GM10266 (cell line): ENCODE results near the gene OXA1L.
"Not testable (repeated sequence)": the region's sequence is repeated elsewhere in the genome, so short reads cannot be mapped to it uniquely, and the experiment has no call there.

ENCODE experiments used
- DNase-seq: peaks from one replicate; pipeline ENCODE4 v3.0.0; 2012; ENCODE audit errors: extremely low spot score
- TF ChIP-seq, protein P1 (sequence below): IDR thresholded peaks from 2 replicates; pipeline ENCODE4 v1.5.1; 2012; ENCODE audit warnings: mild to moderate bottlenecking, low read depth; ENCODE audit not compliant: control insufficient read depth, insufficient read depth; ENCODE audit errors: missing control alignments

The OXA1L gene

DNA sequence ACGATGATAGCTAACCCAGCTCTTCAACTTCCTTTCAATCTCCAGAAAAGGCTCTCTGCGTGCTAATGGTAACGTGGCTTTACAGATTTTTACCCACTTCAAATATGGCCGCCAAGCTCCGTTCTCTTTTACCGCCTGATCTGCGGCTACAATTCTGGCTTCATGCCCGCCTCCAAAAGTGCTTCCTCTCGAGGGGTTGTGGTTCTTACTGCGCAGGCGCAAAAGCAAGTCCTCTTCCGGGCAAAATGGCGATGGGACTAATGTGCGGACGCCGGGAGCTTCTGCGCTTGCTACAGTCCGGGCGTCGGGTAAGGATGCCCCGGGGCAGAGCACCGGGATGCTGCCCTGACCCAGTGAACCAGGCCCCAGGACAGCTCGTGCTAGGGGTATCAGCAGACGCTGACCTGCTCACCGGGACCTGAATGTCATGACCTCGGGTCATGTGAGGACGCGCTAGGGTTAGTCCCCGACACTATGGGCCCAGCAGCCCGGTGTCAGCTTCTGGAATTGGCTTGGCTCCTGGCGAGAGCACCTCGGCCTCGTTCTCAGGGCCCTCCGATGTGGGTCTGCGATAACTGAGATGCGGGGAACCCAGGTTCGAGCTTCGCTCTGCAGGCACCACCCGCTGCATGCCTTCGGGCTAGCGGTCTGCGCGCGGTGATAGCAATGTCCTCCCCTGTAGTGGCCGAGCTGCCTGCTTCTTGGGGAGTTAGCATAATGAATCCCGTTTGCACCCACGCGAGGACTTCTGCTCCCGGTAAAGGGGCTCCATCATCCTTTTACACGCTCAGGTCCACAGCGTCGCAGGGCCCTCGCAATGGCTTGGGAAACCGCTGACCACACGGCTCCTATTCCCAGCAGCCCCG, at the start of gene OXA1L:
OXA1L (plus strand) TSS at position 232 of the 866 bp plus-strand sequence; CDS start at position 246, 14 bp downstream.
- TF ChIP-seq, protein P1, sequence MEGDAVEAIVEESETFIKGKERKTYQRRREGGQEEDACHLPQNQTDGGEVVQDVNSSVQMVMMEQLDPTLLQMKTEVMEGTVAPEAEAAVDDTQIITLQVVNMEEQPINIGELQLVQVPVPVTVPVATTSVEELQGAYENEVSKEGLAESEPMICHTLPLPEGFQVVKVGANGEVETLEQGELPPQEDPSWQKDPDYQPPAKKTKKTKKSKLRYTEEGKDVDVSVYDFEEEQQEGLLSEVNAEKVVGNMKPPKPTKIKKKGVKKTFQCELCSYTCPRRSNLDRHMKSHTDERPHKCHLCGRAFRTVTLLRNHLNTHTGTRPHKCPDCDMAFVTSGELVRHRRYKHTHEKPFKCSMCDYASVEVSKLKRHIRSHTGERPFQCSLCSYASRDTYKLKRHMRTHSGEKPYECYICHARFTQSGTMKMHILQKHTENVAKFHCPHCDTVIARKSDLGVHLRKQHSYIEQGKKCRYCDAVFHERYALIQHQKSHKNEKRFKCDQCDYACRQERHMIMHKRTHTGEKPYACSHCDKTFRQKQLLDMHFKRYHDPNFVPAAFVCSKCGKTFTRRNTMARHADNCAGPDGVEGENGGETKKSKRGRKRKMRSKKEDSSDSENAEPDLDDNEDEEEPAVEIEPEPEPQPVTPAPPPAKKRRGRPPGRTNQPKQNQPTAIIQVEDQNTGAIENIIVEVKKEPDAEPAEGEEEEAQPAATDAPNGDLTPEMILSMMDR: no peak
- peak; percentile 87 for DNase-seq

DNA sequence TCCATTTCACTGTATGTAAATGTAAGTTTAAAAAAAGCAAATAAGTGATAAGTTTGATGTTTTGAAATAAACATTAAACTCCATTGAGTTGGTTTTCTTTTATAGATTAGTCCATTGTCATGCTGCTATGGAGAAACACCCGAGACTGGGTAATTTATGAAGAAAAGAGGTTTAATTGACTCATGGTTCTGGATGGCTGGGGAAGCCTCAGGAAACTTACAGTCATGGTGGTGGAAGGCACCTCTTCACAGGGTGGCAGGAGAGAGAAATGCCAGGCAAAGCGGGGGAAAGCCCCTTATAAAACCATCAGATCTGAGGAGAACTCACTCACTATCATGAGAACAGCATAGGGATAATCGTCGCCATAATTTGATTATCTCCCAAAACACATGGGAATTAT, 48.4 kb upstream of the OXA1L start:
- no peak for DNase-seq
- TF ChIP-seq, protein P1: no peak

DNA sequence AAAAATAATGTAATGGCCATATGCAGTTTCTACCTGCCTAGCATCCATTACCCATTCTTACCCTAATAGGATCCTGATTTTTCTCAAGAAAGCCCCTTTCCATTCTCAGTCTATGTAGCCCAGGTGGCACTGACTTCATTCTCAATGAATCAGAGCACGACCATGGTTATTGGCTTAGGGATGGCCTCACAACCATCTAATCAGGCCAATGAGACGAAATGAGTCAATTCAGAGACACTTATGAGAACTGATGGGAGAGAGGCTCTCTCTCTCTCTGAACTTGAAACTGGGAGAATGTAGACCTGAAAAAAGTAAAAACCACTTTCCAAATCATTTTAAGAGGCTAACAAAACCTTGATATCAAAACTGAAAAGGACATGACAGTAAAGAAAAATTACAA, 45.3 kb upstream of the OXA1L start:
- TF ChIP-seq, protein P1: no peak
- DNase-seq: no peak

DNA sequence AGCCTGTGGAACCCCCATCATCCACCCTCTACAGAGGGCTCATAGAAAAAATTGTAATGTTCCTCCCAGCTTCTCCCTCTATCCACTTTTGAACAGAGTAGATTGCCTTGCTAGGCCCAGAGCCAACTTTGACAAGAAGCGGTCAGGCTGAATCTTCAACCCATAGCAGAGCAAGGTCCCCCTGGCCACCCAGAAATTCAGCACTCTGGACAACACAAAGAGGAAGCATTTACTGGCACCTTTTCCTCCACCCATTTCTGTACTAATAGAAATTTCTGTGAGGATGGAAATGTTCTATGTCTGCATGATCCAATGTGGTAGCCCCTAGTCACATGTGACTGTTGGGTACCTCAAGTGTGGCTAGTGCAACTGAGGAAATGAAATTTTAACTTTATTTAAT, 42.7 kb upstream of the OXA1L start:
- DNase-seq: no peak
- TF ChIP-seq, protein P1: no peak

DNA sequence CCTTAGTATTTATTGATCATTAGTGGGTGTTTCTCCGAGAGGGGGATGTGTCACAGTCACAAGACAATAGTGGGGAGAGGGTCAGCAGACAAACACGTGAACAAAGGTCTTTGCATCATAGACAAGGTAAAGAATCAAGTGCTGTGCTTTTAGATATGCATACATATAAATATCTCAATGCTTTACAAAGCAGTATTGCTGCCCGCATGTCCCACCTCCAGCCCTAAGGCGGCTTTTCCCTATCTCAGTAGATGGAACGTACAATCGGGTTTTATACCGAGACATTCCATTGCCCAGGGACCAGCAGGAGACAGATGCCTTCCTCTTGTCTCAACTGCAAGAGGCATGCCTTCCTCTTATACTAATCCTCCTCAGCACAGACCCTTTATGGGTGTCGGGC, 41.6 kb upstream of the OXA1L start:
- not testable (repeated sequence) for DNase-seq

DNA sequence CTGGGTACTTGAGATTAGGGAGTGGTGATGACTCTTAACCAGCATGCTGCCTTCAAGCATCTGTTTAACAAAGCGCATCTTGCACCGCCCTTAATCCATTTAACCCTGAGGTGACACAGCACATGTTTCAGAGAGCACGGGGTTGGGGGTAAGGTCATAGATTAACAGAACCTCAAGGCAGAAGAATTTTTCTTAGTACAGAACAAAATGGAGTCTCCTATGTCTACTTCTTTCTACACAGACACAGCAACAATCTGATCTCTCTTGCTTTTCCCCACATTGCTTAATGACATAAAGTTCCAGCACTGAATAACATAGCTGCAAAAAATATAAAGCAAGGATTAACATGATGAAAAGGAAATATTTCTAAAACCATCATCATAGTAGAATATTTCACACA, 41.1 kb upstream of the OXA1L start:
- DNase-seq: not testable (repeated sequence)

DNA sequence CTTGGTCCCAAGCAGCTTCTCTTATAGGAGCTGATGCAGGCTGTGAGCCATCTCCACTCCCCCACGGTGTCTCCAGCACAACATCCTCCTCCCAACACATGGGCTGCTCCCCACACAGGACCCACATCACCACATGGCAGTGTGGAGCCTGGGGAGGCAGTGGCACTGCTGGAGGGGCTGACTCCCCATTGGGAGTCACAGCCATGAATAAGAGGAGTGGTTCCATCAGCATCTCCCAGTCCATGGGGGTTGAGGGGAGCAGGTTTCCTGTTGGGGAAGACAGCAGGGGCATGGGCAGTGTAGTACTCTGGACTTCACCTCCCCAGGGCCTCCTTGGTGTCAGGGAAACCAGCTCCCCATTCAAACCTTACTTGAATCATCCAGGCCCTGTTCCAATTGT, 40.5 kb upstream of the OXA1L start:
- no peak for DNase-seq
- TF ChIP-seq, protein P1: no peak

DNA sequence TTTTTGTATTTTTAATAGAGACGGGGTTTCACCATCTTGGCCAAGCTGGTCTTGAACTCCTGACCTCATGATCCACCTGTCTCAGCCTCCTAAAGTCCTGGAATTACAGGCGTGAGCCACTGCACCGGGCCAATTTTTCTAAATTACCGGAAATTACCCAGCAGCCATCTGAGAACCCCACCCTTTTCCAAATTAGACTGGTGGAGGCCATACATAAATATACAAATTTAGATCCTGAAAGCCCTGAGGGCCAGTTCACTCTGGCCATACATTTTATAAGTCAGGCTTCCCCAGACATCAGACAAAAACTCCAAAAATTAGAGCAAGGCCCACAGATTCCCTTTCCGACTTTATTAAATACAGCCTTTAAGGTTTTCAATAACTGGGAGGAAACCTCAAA, 34.4 kb upstream of the OXA1L start:
- DNase-seq: not testable (repeated sequence)

DNA sequence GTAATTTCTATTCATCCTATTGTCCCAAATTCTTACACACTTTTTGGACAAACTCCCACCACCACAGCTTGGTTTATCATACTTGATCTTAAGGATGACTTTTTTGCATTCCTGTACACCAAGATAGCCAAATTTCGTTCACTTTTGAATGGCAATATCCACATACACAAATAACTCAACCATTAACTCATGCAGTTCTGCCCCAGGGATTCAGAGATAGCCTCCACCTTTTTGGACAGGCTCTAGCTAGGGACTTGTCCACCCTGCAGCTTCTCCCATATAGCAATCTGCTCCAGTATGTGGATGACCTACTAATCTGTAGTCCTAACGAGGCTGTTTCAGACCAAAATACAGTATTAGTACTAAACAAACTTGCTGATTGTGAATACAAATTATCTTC, 32.7 kb upstream of the OXA1L start:
- TF ChIP-seq, protein P1: no peak
- DNase-seq: no peak
